Fibroblast of skin of back (primary cell): ENCODE measurements around the gene VPS8.
A peak's percentile ranks its signal among the peaks of the same experiment; 100 is the strongest.

Source experiments
- DNase-seq: peaks from one replicate; pipeline ENCODE4 v3.0.0-alpha.2; 2013

The VPS8 gene

GRCh38 chr3:184813357-184813756 is 1.4 kb downstream of the VPS8 start:
- DNase-seq, result no peak

GRCh38 chr3:184814214-184814613 is 2.2 kb downstream of the VPS8 start:
- no peak for DNase-seq

GRCh38 chr3:184815046-184815930 is 3.3 kb downstream of the VPS8 start:
- DNase-seq, result peak; percentile 44

GRCh38 chr3:184816614-184817013 is 4.6 kb downstream of the VPS8 start:
- DNase-seq, result no peak

GRCh38 chr3:184820525-184820924 is 8.6 kb downstream of the VPS8 start:
- no peak for DNase-seq

- DNase-seq, result no peak
Observed at GRCh38 chr3:184821034-184821433, 9.1 kb downstream of the VPS8 start.

- no peak for DNase-seq
Observed at GRCh38 chr3:184822081-184822480, 10.1 kb downstream of the VPS8 start.

- peak; percentile 6 for DNase-seq
Observed at GRCh38 chr3:184822654-184823053, 10.7 kb downstream of the VPS8 start.

- DNase-seq, result no peak
Observed at GRCh38 chr3:184823990-184824389, 12.0 kb downstream of the VPS8 start.

- DNase-seq, result no peak
Observed at GRCh38 chr3:184825121-184825820, 13.3 kb downstream of the VPS8 start.

- no peak for DNase-seq
Observed at GRCh38 chr3:184827572-184827971, 15.6 kb downstream of the VPS8 start.

GRCh38 chr3:184832044-184832443 is 20.1 kb downstream of the VPS8 start:
- DNase-seq, result no peak

- no peak for DNase-seq
Observed at GRCh38 chr3:184832903-184833302, 20.9 kb downstream of the VPS8 start.

- DNase-seq, result no peak
Observed at GRCh38 chr3:184836090-184836822, 24.3 kb downstream of the VPS8 start.

GRCh38 chr3:184842433-184842832 is 30.5 kb downstream of the VPS8 start:
- no peak for DNase-seq

GRCh38 chr3:184845819-184846218 is 33.9 kb downstream of the VPS8 start:
- no peak for DNase-seq

GRCh38 chr3:184846496-184846895 is 34.5 kb downstream of the VPS8 start:
- DNase-seq, result no peak

GRCh38 chr3:184848934-184849333 is 37.0 kb downstream of the VPS8 start:
- no peak for DNase-seq

GRCh38 chr3:184850201-184850600 is 38.2 kb downstream of the VPS8 start:
- no peak for DNase-seq

GRCh38 chr3:184857099-184857498 is 45.1 kb downstream of the VPS8 start:
- DNase-seq, result no peak

- no peak for DNase-seq
Observed at GRCh38 chr3:184864000-184864399, 52.0 kb downstream of the VPS8 start.

GRCh38 chr3:184868477-184868876 is 56.5 kb downstream of the VPS8 start:
- DNase-seq, result peak; percentile 4

- no peak for DNase-seq
Observed at GRCh38 chr3:184872200-184872599, 60.2 kb downstream of the VPS8 start.
